Ectodermal cell (in vitro differentiated cells): ENCODE data around the gene CENPW. TPM values are rescaled to one million over a fixed set of nuclear protein-coding genes. Genes with fewer than 3 reads are reported as not detected.

Experiments used
- H3K27ac ChIP-seq: 2 replicates; pipeline ENCODE4 v1.7.0; 2013; ENCODE audit warnings: mild to moderate bottlenecking, low read depth, low read length; ENCODE audit not compliant: insufficient read depth, poor library complexity, severe bottlenecking
- H3K27me3 ChIP-seq: 2 replicates; pipeline ENCODE4 v1.7.0; 2013; ENCODE audit warnings: mild to moderate bottlenecking, low read length; ENCODE audit not compliant: insufficient read depth, control insufficient read depth, poor library complexity, severe bottlenecking
- H3K36me3 ChIP-seq: one replicate; pipeline ENCODE4 v1.7.0; 2013; ENCODE audit warnings: low read length; ENCODE audit not compliant: control insufficient read depth, insufficient read depth
- H3K4me1 ChIP-seq: one replicate; pipeline ENCODE4 v1.7.0; 2013; ENCODE audit warnings: low read length; ENCODE audit not compliant: control insufficient read depth, insufficient read depth
- H3K4me3 ChIP-seq: 2 replicates; pipeline ENCODE4 v1.7.0; 2013; ENCODE audit warnings: low read depth, low read length, control low read depth; ENCODE audit not compliant: insufficient read depth
- H3K9me3 ChIP-seq: 2 replicates; pipeline ENCODE4 v1.7.0; 2013; ENCODE audit warnings: mild to moderate bottlenecking, low read length, moderate library complexity; ENCODE audit not compliant: control insufficient read depth
- WGBS, 2 experiments: methylation state at CpG; one replicate each; pipeline ENCODE4 v1.1.7; 2013; ENCODE audit warnings: missing lambda C conversion rate in 2 of 2; 5-methylcytosine and 5-hydroxymethylcytosine counted together
- polyA plus RNA-seq, 4 experiments: library from polyadenylated mRNA; stranded (reverse); fragments of 50-300 nt; gene quantifications; one replicate each; pipeline ENCODE4 v1.2.3, GENCODE V29; 2013

CENPW gene
- polyA plus RNA-seq (2013, experiment 1 of 4): 62.7 TPM
- polyA plus RNA-seq (2013, experiment 2 of 4): 50.9 TPM
- polyA plus RNA-seq (2013, experiment 3 of 4): 56.4 TPM
- polyA plus RNA-seq (2013, experiment 4 of 4): 47.3 TPM

DNA sequence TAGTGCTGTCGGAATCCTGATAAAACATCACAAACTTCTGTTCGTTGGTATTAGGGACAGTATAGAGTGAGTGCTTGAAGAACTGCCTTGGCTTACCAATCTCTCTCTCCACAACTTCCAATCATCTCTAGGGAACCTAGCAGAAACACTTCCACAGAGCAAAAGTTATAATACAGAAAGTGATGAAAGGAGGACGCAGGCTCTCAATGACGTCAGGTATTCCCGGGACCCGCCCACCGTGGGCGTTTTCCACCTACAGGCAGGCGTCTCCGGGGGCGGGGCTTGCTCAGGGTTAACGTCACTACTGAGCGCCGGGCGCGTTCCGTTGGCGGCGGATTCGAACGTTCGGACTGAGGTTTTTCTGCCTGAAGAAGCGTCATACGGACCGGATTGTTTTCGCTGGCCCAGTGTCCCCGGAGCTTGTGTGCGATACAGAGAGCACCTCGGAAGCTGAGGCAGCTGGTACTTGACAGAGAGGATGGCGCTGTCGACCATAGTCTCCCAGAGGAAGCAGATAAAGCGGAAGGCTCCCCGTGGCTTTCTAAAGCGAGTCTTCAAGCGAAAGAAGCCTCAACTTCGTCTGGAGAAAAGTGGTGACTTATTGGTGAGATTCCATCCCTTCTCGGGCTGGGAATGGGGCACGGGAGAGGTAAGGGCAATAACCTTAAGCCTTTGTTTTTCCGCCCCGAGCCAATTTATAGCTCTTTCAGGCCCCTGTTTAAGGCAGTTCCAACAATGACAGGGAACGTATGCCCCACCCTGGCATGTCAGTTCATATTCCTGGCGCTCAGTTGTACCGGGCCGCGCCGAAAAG lies at the start of gene CENPW:
Gene CENPW, plus strand, starts transcription at position 320 of the 814 bp plus-strand sequence. Its CDS starts 159 bp downstream, at position 479.
- Histone ChIP-seq H3K36me3 (no peaks in the 10 kb centered on the region), H3K27me3 (no peaks in the 10 kb centered on the region), H3K27ac (peak within 1 kb of the TSS; percentile 51), H3K4me1 (peaks cover 9% of the 10 kb centered on the region), H3K9me3 (no peaks in the 10 kb centered on the region), H3K4me3 (peak within 1 kb of the TSS; percentile 69)
- WGBS, 2 experiments: 3 to 5% methylated on average over 45 to 46 of the region's 46 CpGs

DNA sequence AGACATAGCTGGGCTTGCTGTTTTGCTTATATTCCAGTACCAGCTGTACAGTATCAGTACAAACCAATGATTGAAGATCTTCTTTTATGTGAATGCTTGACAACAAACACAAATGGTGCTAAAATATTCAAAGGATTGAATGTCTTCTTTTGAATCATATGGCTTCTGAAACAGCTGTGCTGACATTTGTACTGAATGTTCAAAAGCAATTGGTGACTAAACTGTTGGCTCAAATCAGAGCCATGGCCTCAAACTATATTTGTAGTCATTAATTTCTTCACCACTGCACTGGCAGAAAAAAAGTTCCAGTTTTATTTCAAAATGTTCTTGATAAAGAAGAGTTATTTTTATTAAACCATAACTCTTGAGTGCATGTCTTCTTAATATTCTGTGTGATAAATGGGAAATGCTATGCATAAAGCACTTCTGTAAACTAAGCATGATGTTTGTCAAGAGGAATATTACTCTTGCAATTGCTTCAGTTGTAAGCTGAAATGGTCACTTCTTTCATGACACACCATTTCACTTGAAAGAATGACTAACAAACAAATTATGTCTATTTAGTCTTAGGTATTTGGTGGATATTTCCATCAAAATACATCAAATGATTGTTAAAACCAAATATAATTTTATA lies 45.9 kb upstream of the CENPW start:
- Histone ChIP-seq H3K4me3 (no peak overlapping the region), H3K27me3 (no peaks in the 10 kb centered on the region), H3K36me3 (no peaks in the 10 kb centered on the region), H3K27ac (no peak overlapping the region), H3K9me3 (no peaks in the 10 kb centered on the region), H3K4me1 (no peaks in the 10 kb centered on the region)

DNA sequence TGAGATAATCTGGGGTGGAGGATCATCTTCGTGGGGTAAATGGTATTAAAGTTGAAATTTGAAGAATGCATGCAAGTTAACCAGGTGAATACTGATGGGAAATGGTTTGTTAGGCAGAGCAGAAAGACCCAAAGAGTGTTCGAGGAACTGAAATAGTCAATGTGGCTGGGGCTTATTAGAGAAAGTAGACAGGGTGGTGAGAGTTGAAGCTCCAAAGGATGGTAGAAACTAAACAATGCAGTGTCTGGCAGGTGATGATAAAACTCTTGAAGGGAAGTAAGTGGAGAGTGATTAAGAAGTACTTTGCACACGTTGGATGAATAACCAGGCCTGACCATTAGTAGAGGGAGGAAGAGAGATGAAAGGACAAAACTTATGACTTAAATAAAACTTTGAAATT lies 39.8 kb upstream of the CENPW start:
- Histone ChIP-seq H3K27me3 (no peaks in the 10 kb centered on the region), H3K36me3 (no peaks in the 10 kb centered on the region), H3K9me3 (no peaks in the 10 kb centered on the region), H3K4me3 (no peak overlapping the region), H3K4me1 (no peaks in the 10 kb centered on the region), H3K27ac (no peak overlapping the region)
- 82 to 85% methylated on average over 3 of the region's 3 CpGs for WGBS, 2 experiments

DNA sequence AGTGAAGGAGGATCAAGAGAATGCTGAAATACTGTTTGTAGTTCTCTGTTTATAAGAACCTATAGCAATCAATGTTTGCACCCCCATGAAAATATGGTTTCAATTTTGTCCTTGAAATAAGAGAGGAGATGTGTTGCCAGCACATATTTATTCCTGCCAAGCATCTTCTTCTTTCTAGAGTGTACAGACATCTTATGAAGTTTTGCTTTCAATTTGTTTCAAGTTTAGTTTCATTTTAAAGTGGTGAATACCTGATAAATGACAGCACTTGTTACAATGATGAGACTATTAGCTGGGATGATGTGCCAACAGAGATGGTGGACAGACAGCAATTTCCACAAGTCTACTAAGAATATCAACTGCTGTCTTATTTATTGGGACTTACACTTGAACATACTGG lies 39.2 kb upstream of the CENPW start:
- no peaks in the 10 kb centered on the region for H3K4me1 ChIP-seq
- no peak overlapping the region for H3K27ac ChIP-seq
- no peaks in the 10 kb centered on the region for H3K9me3 ChIP-seq
- H3K36me3 ChIP-seq: no peaks in the 10 kb centered on the region
- H3K27me3 ChIP-seq: no peaks in the 10 kb centered on the region
- no peak overlapping the region for H3K4me3 ChIP-seq

GRCh38 chr6:126302191-126302590 lies 37.7 kb upstream of the CENPW start:
- Histone ChIP-seq H3K27ac (no peak overlapping the region), H3K4me3 (no peak overlapping the region), H3K4me1 (no peaks in the 10 kb centered on the region), H3K36me3 (no peaks in the 10 kb centered on the region), H3K9me3 (no peaks in the 10 kb centered on the region), H3K27me3 (no peaks in the 10 kb centered on the region)

DNA sequence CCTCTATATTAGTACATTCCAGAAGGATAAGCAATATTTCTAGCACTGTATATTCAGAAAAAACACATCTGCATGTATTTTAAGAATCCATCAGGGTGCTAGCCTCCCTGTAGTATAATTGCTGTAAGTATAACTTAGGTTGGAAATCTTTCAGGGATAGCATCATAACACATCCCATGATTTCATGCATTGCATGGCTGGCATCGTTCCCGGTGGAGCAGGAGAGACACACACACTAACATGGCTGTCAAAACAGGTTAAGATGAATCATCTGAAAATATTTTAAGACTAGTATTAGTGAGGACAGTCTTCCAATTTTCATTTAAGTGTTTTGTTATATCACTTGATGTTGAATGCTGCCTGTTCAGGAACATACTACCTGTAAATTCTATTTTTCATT lies 32.1 kb upstream of the CENPW start:
- Histone ChIP-seq H3K4me3 (no peak overlapping the region), H3K9me3 (no peaks in the 10 kb centered on the region), H3K27me3 (no peaks in the 10 kb centered on the region), H3K4me1 (no peaks in the 10 kb centered on the region), H3K36me3 (no peaks in the 10 kb centered on the region), H3K27ac (no peak overlapping the region)
- 97 to 100% methylated on average over 2 of the region's 2 CpGs for WGBS, 2 experiments

DNA sequence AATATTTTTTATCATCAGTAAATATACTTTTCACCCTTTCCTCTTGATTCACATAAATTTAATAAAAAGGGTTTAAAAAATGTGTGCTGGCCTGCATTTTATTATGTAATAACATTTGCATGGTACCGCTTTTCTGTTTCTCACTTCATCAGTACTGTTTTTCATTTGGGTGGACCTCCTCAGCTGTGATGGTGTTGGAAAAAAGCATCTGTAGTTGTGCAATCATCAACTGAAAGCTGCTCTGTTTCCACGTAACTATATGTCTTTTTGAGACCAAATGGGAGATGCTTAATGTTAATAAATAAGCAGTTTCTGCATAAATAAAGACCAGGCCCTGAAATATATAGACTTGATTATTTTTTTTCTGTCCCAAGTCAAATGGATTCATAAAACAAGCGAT lies 31.6 kb upstream of the CENPW start:
- 89 to 100% methylated on average over 2 to 3 of the region's 3 CpGs for whole genome bisulfite sequencing, 2 experiments
- Histone ChIP-seq H3K27me3 (no peaks in the 10 kb centered on the region), H3K27ac (no peak overlapping the region), H3K36me3 (no peaks in the 10 kb centered on the region), H3K4me3 (no peak overlapping the region), H3K9me3 (no peaks in the 10 kb centered on the region), H3K4me1 (no peaks in the 10 kb centered on the region)

GRCh38 chr6:126312013-126312665 lies 27.8 kb upstream of the CENPW start:
- no peaks in the 10 kb centered on the region for H3K36me3 ChIP-seq
- no peak overlapping the region for H3K4me3 ChIP-seq
- H3K4me1 ChIP-seq: no peaks in the 10 kb centered on the region
- no peaks in the 10 kb centered on the region for H3K9me3 ChIP-seq
- no peaks in the 10 kb centered on the region for H3K27me3 ChIP-seq
- no peak overlapping the region for H3K27ac ChIP-seq
- WGBS, 2 experiments: 100% methylated on average over 1 of the region's 1 CpG; no CpG with 5 or more reads in 1 of the 2 experiments

DNA sequence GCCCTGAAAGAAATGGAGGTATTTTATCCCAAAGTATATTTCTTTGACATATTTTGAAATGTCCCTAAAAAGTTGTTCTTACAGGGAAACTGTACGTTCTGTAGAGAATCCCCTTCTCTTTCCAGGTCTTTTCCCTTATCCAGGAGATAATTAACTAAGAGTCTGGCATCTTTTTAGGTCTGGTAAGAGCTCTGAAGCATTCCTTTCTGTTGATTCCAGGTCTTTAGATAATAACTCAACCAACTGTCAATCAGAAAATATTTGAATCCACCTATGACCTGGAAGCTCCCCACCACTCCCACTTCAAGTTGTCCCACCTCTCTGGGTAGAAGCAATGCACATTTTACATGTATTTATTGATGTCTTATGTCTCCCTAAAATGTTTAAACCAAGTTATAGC lies 26.0 kb upstream of the CENPW start:
- Histone ChIP-seq H3K4me3 (no peak overlapping the region), H3K27ac (no peak overlapping the region), H3K27me3 (no peaks in the 10 kb centered on the region), H3K36me3 (no peaks in the 10 kb centered on the region), H3K9me3 (no peaks in the 10 kb centered on the region), H3K4me1 (no peaks in the 10 kb centered on the region)
- WGBS, 2 experiments: 81 to 90% methylated on average over 1 of the region's 1 CpG

DNA sequence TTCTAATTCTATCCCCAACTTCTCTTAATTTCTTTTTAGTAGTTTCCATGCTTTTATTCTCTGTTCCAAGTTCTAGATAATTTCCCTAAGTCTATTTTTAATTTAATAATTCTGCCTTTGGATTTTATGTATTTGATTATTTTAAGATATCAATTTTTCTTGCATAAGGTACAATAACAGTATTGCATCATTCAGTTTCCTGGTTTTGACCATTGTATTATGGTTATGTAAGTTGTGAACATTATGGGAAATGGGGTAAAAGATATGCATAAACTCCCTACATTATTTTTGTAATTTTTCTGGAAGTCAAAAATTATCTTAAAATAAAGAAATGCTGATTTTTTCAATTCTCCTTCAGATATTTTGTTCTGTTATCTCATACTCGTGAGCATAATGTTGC lies 21.1 kb upstream of the CENPW start:
- Histone ChIP-seq H3K9me3 (no peaks in the 10 kb centered on the region), H3K36me3 (no peaks in the 10 kb centered on the region), H3K4me3 (no peak overlapping the region), H3K27me3 (no peaks in the 10 kb centered on the region), H3K4me1 (no peaks in the 10 kb centered on the region), H3K27ac (no peak overlapping the region)
- 100% methylated on average over 1 of the region's 1 CpG for WGBS, 2 experiments
